A673 (cell line): ENCODE results near the gene CETN3.

ENCODE experiments used
- CTCF ChIP-seq: fragments of 300-800, 200-600 bp; sonication (generic); conservative IDR thresholded peaks from 2 replicates; pipeline ENCODE4 v1.5.1; 2017; ENCODE audit warnings: low read depth, mild to moderate bottlenecking, antibody characterized with exemption, low read length, moderate library complexity, mixed read lengths
- EZH2 ChIP-seq: fragments of 200-600 bp; sonication (generic); IDR thresholded peaks from 2 replicates; pipeline ENCODE4 v1.6.1; 2017; ENCODE audit warnings: borderline replicate concordance, low read depth, mild to moderate bottlenecking, mixed read lengths, antibody characterized with exemption, low read length; ENCODE audit not compliant: poor library complexity, severe bottlenecking

- TF ChIP-seq CTCF (no peak), EZH2 (no peak)
Measured at GRCh38 chr5:90367879-90368278, 41.7 kb downstream of the CETN3 start.
